Cerebellar cortex (tissue), 1 donor: ENCODE data around the gene RBM23.
"Not testable (repeated sequence)": the region's sequence is repeated elsewhere in the genome, so short reads cannot be mapped to it uniquely, and the experiment has no call there.

ENCODE experiments used
- DNase-seq: peaks from one replicate; pipeline ENCODE4 v3.0.0-alpha.2; 2015; ENCODE audit warnings: low spot score

Gene RBM23

GRCh38 chr14:22915886-22916521 lies 2.9 kb downstream of the RBM23 start:
- DNase-seq = no peak

- DNase-seq = not testable (repeated sequence)
These were observed 4.1 kb downstream of the RBM23 start for GRCh38 chr14:22914836-22915235.

- no peak for DNase-seq
These were observed 8.0 kb downstream of the RBM23 start for GRCh38 chr14:22910916-22911315.

- no peak for DNase-seq
These were observed 10.3 kb downstream of the RBM23 start for GRCh38 chr14:22908601-22909000.

GRCh38 chr14:22907429-22907828 lies 11.5 kb downstream of the RBM23 start:
- DNase-seq = no peak

- DNase-seq = no peak
These were observed 12.9 kb downstream of the RBM23 start for GRCh38 chr14:22906073-22906472.

- DNase-seq = no peak
These were observed 13.3 kb downstream of the RBM23 start for GRCh38 chr14:22905627-22906026.

GRCh38 chr14:22903742-22904087 lies 15.2 kb downstream of the RBM23 start:
- no peak for DNase-seq

GRCh38 chr14:22901799-22902198 lies 17.1 kb downstream of the RBM23 start:
- no peak for DNase-seq

GRCh38 chr14:22900081-22900799 lies 18.7 kb downstream of the RBM23 start:
- peak; percentile 66 for DNase-seq

- no peak for DNase-seq
These were observed 20.5 kb downstream of the RBM23 start for GRCh38 chr14:22898302-22899090.

GRCh38 chr14:22897357-22897756 lies 21.6 kb downstream of the RBM23 start:
- no peak for DNase-seq

GRCh38 chr14:22896760-22897159 lies 22.2 kb downstream of the RBM23 start:
- DNase-seq = no peak

- no peak for DNase-seq
These were observed 22.6 kb downstream of the RBM23 start for GRCh38 chr14:22896356-22896755.

- no peak for DNase-seq
These were observed 23.5 kb downstream of the RBM23 start for GRCh38 chr14:22895402-22895801.

- DNase-seq = no peak
These were observed 25.2 kb downstream of the RBM23 start for GRCh38 chr14:22893706-22894105.

- no peak for DNase-seq
These were observed 26.5 kb downstream of the RBM23 start for GRCh38 chr14:22892488-22892887.

GRCh38 chr14:22890416-22890815 lies 28.5 kb downstream of the RBM23 start:
- no peak for DNase-seq

GRCh38 chr14:22888662-22889061 lies 30.3 kb downstream of the RBM23 start:
- no peak for DNase-seq

GRCh38 chr14:22887990-22888378 lies 31.0 kb downstream of the RBM23 start:
- no peak for DNase-seq

- DNase-seq = peak; percentile 66
These were observed 31.5 kb downstream of the RBM23 start for GRCh38 chr14:22887260-22887989.

GRCh38 chr14:22886500-22887259 lies 32.3 kb downstream of the RBM23 start:
- DNase-seq = no peak
